Smooth muscle cell (in vitro differentiated cells): ENCODE data around the gene FOXN3. TPM values are rescaled to one million over a fixed set of nuclear protein-coding genes. Genes with fewer than 3 reads are reported as not detected.

Experiments
- DNase-seq: peaks from one replicate; lab custom pipeline; 2025; ENCODE audit not compliant: unreplicated experiment; lab: John Stamatoyannopoulos, UW
- H2AFZ ChIP-seq: fragments of 200-600 bp; sonication (generic); 2 replicates; pipeline ENCODE4 v1.6.0; 2016; ENCODE audit warnings: antibody characterized with exemption, low read depth, mild to moderate bottlenecking
- H3F3A ChIP-seq: fragments of 200-600 bp; sonication (generic); 2 replicates; pipeline ENCODE4 v1.6.0; 2017; ENCODE audit warnings: antibody characterized with exemption, low read depth
- H3K27ac ChIP-seq: fragments of 200-600 bp; sonication (generic); 2 replicates; pipeline ENCODE4 v1.5.1; 2016; ENCODE audit warnings: low read depth, mild to moderate bottlenecking
- H3K27me3 ChIP-seq: fragments of 200-600 bp; sonication (generic); 2 replicates; pipeline ENCODE4 v1.6.1; 2016; ENCODE audit warnings: low read depth, mild to moderate bottlenecking
- H3K36me3 ChIP-seq: fragments of 200-600 bp; sonication (generic); 2 replicates; pipeline ENCODE4 v1.5.1; 2016; ENCODE audit warnings: low read depth
- H3K4me1 ChIP-seq: fragments of 200-600 bp; sonication (generic); 2 replicates; pipeline ENCODE4 v1.5.1; 2016; ENCODE audit warnings: low read depth
- H3K4me2 ChIP-seq: fragments of 200-600 bp; sonication (generic); 2 replicates; pipeline ENCODE4 v1.6.0; 2016; ENCODE audit warnings: mild to moderate bottlenecking
- H3K4me3 ChIP-seq: fragments of 200-600 bp; sonication (generic); 2 replicates; pipeline ENCODE4 v1.5.1; 2016; ENCODE audit warnings: mild to moderate bottlenecking
- H3K79me2 ChIP-seq: fragments of 200-600 bp; sonication (generic); 2 replicates; pipeline ENCODE4 v1.6.0; 2016; ENCODE audit warnings: low read depth, mild to moderate bottlenecking
- H3K9ac ChIP-seq: fragments of 200-600 bp; sonication (generic); 2 replicates; pipeline ENCODE4 v1.6.0; 2016; ENCODE audit warnings: low read depth
- H3K9me3 ChIP-seq: fragments of 200-600 bp; sonication (generic); replicated peaks from 2 replicates; pipeline ENCODE4 v1.5.1; 2016; ENCODE audit warnings: low read depth
- H4K20me1 ChIP-seq: fragments of 200-600 bp; sonication (generic); 2 replicates; pipeline ENCODE4 v1.6.0; 2016; ENCODE audit warnings: low read depth
- CTCF ChIP-seq: fragments of 200-600 bp; sonication (generic); IDR thresholded peaks from 2 replicates; pipeline ENCODE4 v1.5.1; 2017; ENCODE audit warnings: borderline replicate concordance, mild to moderate bottlenecking, antibody characterized with exemption; ENCODE audit not compliant: insufficient read depth, poor library complexity, severe bottlenecking
- WGBS: methylation state at CpG from one replicate; pipeline ENCODE4 v1.1.7; 2016; ENCODE audit warnings: low lambda C conversion rate; 5-methylcytosine and 5-hydroxymethylcytosine counted together
- polyA plus RNA-seq: library from polyadenylated mRNA; unstranded; fragments of >200 nt; fragmentation: Nextera tagmentation; extraction: Ambion mirVana; gene quantifications from 2 replicates; pipeline ENCODE4 v1.2.1, GENCODE V29; 2016
- total RNA-seq: library from RNA; depleted of rRNA; stranded (reverse); fragments of >200 nt; gene quantifications from 2 replicates; pipeline ENCODE4 v1.2.3, GENCODE V29; 2014

The FOXN3 gene
- total and polyA plus RNA-seq, 2 experiments from 2014 or later: 24.5 to 31.5 TPM

GRCh38 chr14:89291351-89291940, 125.6 kb downstream of the FOXN3 start:
- Histone ChIP-seq H3K36me3 (no peaks in the 10 kb centered on the region), H3K79me2 (no peaks in the 10 kb centered on the region), H3K27ac (no peak overlapping the region), H3K4me2 (no peak overlapping the region), H3K9ac (no peak overlapping the region), H4K20me1 (no peaks in the 10 kb centered on the region), H3K4me3 (no peak overlapping the region), H3F3A (no peaks in the 10 kb centered on the region), H2AFZ (no peak overlapping the region), H3K4me1 (no peaks in the 10 kb centered on the region), H3K27me3 (no peaks in the 10 kb centered on the region), H3K9me3 (no peaks in the 10 kb centered on the region)
- 80% methylated on average over 9 of the region's 9 CpGs for WGBS
- TF ChIP-seq CTCF: no peak
- no peak for DNase-seq

GRCh38 chr14:89290813-89291212, 126.2 kb downstream of the FOXN3 start:
- no peak overlapping the region for H3K4me2 ChIP-seq
- H3K4me3 ChIP-seq: no peak overlapping the region
- no peaks in the 10 kb centered on the region for H3K9me3 ChIP-seq
- no peaks in the 10 kb centered on the region for H3K79me2 ChIP-seq
- no peak overlapping the region for H2AFZ ChIP-seq
- TF ChIP-seq CTCF: no peak
- H3K9ac ChIP-seq: no peak overlapping the region
- WGBS: 93% methylated on average over 8 of the region's 8 CpGs
- no peaks in the 10 kb centered on the region for H4K20me1 ChIP-seq
- no peaks in the 10 kb centered on the region for H3K4me1 ChIP-seq
- DNase-seq: no peak
- H3K27ac ChIP-seq: no peak overlapping the region
- no peaks in the 10 kb centered on the region for H3K27me3 ChIP-seq
- H3K36me3 ChIP-seq: no peaks in the 10 kb centered on the region
- no peaks in the 10 kb centered on the region for H3F3A ChIP-seq

- H3K79me2 ChIP-seq: no peaks in the 10 kb centered on the region
- peaks cover 8% of the 10 kb centered on the region for H4K20me1 ChIP-seq
- no peaks in the 10 kb centered on the region for H3K36me3 ChIP-seq
- H3K27ac ChIP-seq: no peak overlapping the region
- H3F3A ChIP-seq: no peaks in the 10 kb centered on the region
- TF ChIP-seq CTCF: no peak
- H3K4me1 ChIP-seq: no peaks in the 10 kb centered on the region
- H2AFZ ChIP-seq: no peak overlapping the region
- 79% methylated on average over 5 of the region's 5 CpGs for WGBS
- DNase-seq: no peak
- H3K4me3 ChIP-seq: no peak overlapping the region
- H3K9me3 ChIP-seq: no peaks in the 10 kb centered on the region
- no peaks in the 10 kb centered on the region for H3K27me3 ChIP-seq
- no peak overlapping the region for H3K4me2 ChIP-seq
- no peak overlapping the region for H3K9ac ChIP-seq
These were observed 127.6 kb downstream of the FOXN3 start for GRCh38 chr14:89289477-89289876.

- no peaks in the 10 kb centered on the region for H3K4me1 ChIP-seq
- 97% methylated on average over 3 of the region's 3 CpGs for WGBS
These were observed 128.9 kb downstream of the FOXN3 start for GRCh38 chr14:89288114-89288513.

More at GRCh38 chr14:89288114-89288513, 128.9 kb downstream of the FOXN3 start:
- Histone ChIP-seq H3K27me3 (no peaks in the 10 kb centered on the region), H3K4me2 (no peak overlapping the region), H3K9ac (no peak overlapping the region), H4K20me1 (peaks cover 18% of the 10 kb centered on the region), H3K27ac (no peak overlapping the region), H3F3A (no peaks in the 10 kb centered on the region), H3K4me3 (no peak overlapping the region), H3K79me2 (no peaks in the 10 kb centered on the region), H3K36me3 (no peaks in the 10 kb centered on the region), H3K9me3 (no peaks in the 10 kb centered on the region), H2AFZ (no peak overlapping the region)
- DNase-seq: no peak
- no peak for TF ChIP-seq CTCF
